Measurements from ENCODE around the gene FABP6.

FABP6 gene

DNA sequence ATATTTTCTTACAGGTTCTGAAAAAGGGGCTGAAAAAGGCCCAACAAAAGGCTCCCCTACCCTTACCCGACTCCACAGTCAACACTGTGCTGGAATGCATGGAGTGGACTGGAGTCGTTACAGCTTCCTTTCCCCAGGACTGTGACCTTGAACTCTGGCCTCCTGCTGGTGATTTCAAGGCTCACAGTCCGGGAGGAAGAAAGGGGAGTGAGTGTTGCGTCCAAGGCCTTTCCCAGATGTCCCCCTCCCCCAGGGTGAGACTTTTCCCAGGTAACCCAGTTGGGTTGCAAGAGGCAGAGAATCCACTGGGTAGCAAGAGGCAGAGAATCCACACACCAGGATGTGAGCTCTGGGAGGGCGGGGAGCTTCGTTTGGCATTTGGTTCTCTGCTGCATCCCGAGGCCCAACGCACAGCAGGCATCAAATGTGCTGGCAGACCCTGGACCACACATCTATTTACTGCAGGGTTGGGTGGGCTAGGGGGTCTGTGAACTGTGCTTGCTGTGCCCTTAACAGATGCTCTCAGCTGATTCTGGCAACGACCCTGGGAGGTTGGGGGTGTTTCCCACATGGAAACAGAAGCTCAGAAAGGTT, 37.5 kb downstream of the FABP6 start:
- no peak for DNase-seq (ENCODE audit: low read depth in 2 of 2)
- H3K4me3 ChIP-seq (replicated peaks in 1 of 2; ENCODE audit: low read depth in 2 of 2, low read length in 2 of 2): no peak overlapping the region
- TF ChIP-seq, protein P1, sequence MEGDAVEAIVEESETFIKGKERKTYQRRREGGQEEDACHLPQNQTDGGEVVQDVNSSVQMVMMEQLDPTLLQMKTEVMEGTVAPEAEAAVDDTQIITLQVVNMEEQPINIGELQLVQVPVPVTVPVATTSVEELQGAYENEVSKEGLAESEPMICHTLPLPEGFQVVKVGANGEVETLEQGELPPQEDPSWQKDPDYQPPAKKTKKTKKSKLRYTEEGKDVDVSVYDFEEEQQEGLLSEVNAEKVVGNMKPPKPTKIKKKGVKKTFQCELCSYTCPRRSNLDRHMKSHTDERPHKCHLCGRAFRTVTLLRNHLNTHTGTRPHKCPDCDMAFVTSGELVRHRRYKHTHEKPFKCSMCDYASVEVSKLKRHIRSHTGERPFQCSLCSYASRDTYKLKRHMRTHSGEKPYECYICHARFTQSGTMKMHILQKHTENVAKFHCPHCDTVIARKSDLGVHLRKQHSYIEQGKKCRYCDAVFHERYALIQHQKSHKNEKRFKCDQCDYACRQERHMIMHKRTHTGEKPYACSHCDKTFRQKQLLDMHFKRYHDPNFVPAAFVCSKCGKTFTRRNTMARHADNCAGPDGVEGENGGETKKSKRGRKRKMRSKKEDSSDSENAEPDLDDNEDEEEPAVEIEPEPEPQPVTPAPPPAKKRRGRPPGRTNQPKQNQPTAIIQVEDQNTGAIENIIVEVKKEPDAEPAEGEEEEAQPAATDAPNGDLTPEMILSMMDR (IDR thresholded peaks at IDR 0.05; ENCODE audit: low read depth, low read length): no peak

DNA sequence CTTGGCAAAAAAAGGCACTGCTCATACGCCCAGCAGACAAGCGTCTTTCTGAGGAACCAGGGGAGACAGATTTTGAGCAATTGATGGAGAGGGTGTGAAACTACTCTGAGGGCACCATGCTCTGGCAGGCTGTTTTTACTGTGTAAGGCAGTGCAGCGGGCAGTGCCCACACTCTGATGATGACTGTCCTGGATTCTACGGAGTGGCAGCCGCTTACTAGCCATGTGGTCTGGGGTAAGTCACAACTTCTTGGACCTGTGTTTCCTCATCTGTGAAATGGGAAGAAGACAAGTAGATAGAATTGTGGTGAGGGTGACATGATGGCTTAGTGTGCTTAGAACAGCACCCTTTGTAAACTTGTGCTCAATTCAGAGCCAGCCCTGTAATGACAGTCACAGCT, 38.8 kb downstream of the FABP6 start:
- DNase-seq (ENCODE audit: low read depth in 2 of 2): no peak
- TF ChIP-seq, protein P1 (IDR thresholded peaks at IDR 0.05; ENCODE audit: low read depth, low read length): no peak
- H3K4me3 ChIP-seq (replicated peaks in 1 of 2; ENCODE audit: low read depth in 2 of 2, low read length in 2 of 2): no peak overlapping the region

DNA sequence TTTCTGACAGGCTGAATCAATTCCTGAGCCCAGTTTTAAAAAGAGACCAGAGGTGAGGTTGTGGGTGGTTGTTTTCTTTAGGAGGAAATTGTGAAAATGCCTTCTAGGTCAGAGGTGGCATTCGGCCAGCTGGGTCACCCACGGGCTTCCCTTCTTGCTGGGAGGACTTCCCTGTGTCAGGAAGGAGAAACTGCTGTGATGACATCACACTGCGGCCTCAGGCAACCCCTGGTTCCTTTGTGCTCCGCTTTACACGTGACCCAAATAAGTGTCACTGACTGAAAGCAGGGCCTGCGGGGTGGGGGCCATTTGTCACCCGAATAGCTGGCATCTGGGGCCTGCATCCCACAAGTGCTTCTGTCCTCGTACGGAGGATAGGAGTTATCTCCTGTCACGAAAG, 39.7 kb downstream of the FABP6 start:
- no peak overlapping the region for H3K4me3 ChIP-seq (replicated peaks in 1 of 2; ENCODE audit: low read depth in 2 of 2, low read length in 2 of 2)
- TF ChIP-seq, protein P1 (IDR thresholded peaks at IDR 0.05; ENCODE audit: low read depth, low read length): no peak
- peak; percentile 87 to 90 for DNase-seq (ENCODE audit: low read depth in 2 of 2)

- DNase-seq (ENCODE audit: low read depth in 2 of 2): no peak
- no peak overlapping the region for H3K4me3 ChIP-seq (replicated peaks in 1 of 2; ENCODE audit: low read depth in 2 of 2, low read length in 2 of 2)
- TF ChIP-seq, protein P1 (IDR thresholded peaks at IDR 0.05; ENCODE audit: low read depth, low read length): no peak
Measured at GRCh38 chr5:160270704-160271103, 41.4 kb downstream of the FABP6 start.

DNA sequence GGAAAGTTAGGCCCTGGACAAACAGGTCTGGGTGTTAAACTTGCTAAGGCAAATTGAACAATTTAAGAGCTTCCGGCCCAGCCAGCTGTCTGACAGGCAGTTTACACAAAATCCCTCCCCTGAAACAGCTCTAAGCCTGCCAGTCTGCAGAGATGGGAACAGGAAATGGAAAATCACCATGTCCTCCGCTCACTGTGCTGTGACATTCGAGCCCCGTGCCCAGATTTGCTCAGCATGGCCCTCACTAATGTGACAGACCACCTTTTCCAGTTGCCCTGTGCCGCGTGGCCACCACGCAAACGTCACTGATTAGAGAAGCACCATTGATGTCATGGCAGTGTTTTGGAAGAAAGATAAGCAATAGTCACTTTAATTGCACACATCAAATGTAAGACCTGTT, 42.1 kb downstream of the FABP6 start:
- DNase-seq (ENCODE audit: low read depth in 2 of 2): no peak
- H3K4me3 ChIP-seq (replicated peaks in 1 of 2; ENCODE audit: low read depth in 2 of 2, low read length in 2 of 2): no peak overlapping the region
- TF ChIP-seq, protein P1 (IDR thresholded peaks at IDR 0.05; ENCODE audit: low read depth, low read length): no peak

GRCh38 chr5:160271836-160272235, 42.5 kb downstream of the FABP6 start:
- no peak overlapping the region for H3K4me3 ChIP-seq (replicated peaks in 1 of 2; ENCODE audit: low read depth in 2 of 2, low read length in 2 of 2)
- DNase-seq (ENCODE audit: low read depth in 2 of 2): no peak
- TF ChIP-seq, protein P1 (IDR thresholded peaks at IDR 0.05; ENCODE audit: low read depth, low read length): no peak

DNA sequence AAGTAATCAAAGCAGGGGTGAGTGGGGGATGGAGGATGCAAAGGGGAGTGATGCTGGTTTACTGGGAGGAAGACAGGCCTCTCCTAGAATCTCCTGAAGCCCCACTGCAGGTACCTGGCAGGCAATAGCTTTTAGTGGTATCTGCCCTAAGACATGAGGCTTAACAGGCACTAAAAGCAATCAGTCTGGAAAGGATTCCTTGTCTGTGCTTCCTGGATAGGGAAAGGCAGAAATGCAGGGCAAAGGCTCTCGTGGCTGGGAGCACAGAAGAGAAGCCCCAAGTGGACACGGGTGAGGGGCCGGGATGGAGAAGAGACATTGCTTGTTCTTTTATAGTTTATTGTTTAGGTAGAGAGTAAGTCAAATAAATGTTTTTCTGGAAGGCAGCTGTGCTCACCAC, 43.0 kb downstream of the FABP6 start:
- H3K4me3 ChIP-seq (replicated peaks in 1 of 2; ENCODE audit: low read depth in 2 of 2, low read length in 2 of 2): no peak overlapping the region
- no peak for DNase-seq (ENCODE audit: low read depth in 2 of 2)
- TF ChIP-seq, protein P1 (IDR thresholded peaks at IDR 0.05; ENCODE audit: low read depth, low read length): no peak
